Stimulated activated CD8-positive, alpha-beta memory T cell treated with anti-CD3 and anti-CD28 coated beads, Interleukin-12 subunit alpha, Interleukin-12 subunit beta, amount 100 ng/mL, for 24 hours (primary cell): ENCODE measurements around the gene NRF1.
"Not testable (repeated sequence)": the region's sequence is repeated elsewhere in the genome, so short reads cannot be mapped to it uniquely, and the experiment has no call there.

Source experiments
- DNase-seq: peaks from one replicate; pipeline ENCODE4 v3.0.0-alpha.2; 2020; ENCODE audit errors: extremely low read depth

Gene NRF1

GRCh38 chr7:129649128-129649690 lies 37.7 kb downstream of the NRF1 start:
- DNase-seq: no peak

- no peak for DNase-seq
Measured at GRCh38 chr7:129650056-129650758, 38.7 kb downstream of the NRF1 start.

- DNase-seq: no peak
Measured at GRCh38 chr7:129652914-129653313, 41.4 kb downstream of the NRF1 start.

- DNase-seq: no peak
Measured at GRCh38 chr7:129655811-129656210, 44.3 kb downstream of the NRF1 start.

- no peak for DNase-seq
Measured at GRCh38 chr7:129657363-129657762, 45.8 kb downstream of the NRF1 start.

GRCh38 chr7:129659907-129660306 lies 48.4 kb downstream of the NRF1 start:
- DNase-seq: not testable (repeated sequence)

- no peak for DNase-seq
Measured at GRCh38 chr7:129661645-129662182, 50.2 kb downstream of the NRF1 start.

GRCh38 chr7:129663240-129663639 lies 51.7 kb downstream of the NRF1 start:
- DNase-seq: not testable (repeated sequence)

- no peak for DNase-seq
Measured at GRCh38 chr7:129664029-129665012, 52.8 kb downstream of the NRF1 start.

- DNase-seq: no peak
Measured at GRCh38 chr7:129665013-129665401, 53.5 kb downstream of the NRF1 start.

- DNase-seq: no peak
Measured at GRCh38 chr7:129667116-129667515, 55.6 kb downstream of the NRF1 start.

GRCh38 chr7:129667551-129667950 lies 56.0 kb downstream of the NRF1 start:
- no peak for DNase-seq

- DNase-seq: no peak
Measured at GRCh38 chr7:129669901-129670300, 58.4 kb downstream of the NRF1 start.

GRCh38 chr7:129670656-129671055 lies 59.1 kb downstream of the NRF1 start:
- DNase-seq: no peak

GRCh38 chr7:129671266-129671665 lies 59.7 kb downstream of the NRF1 start:
- no peak for DNase-seq

GRCh38 chr7:129674475-129674874 lies 63.0 kb downstream of the NRF1 start:
- DNase-seq: not testable (repeated sequence)

GRCh38 chr7:129675521-129675920 lies 64.0 kb downstream of the NRF1 start:
- DNase-seq: no peak

GRCh38 chr7:129676017-129676897 lies 64.7 kb downstream of the NRF1 start:
- DNase-seq: no peak

GRCh38 chr7:129677796-129678195 lies 66.3 kb downstream of the NRF1 start:
- DNase-seq: no peak

GRCh38 chr7:129678606-129679005 lies 67.1 kb downstream of the NRF1 start:
- DNase-seq: no peak

- no peak for DNase-seq
Measured at GRCh38 chr7:129680400-129680799, 68.9 kb downstream of the NRF1 start.
